ENCODE measurements around the gene MGLL.
"Not testable (repeated sequence)": the region's sequence is repeated elsewhere in the genome, so short reads cannot be mapped to it uniquely, and the experiment has no call there.

MGLL gene

GRCh38 chr3:127707851-127708411 is 114.4 kb downstream of the MGLL start:
- no peak for DNase-seq (ENCODE audit: low read depth)

- no peak for DNase-seq (ENCODE audit: low read depth)
Measured at GRCh38 chr3:127706785-127707351, 115.4 kb downstream of the MGLL start.

- no peak for DNase-seq (ENCODE audit: low read depth)
Measured at GRCh38 chr3:127706312-127706711, 116.0 kb downstream of the MGLL start.

GRCh38 chr3:127704840-127705239 is 117.5 kb downstream of the MGLL start:
- DNase-seq (ENCODE audit: low read depth), result not testable (repeated sequence)

- no peak for DNase-seq (ENCODE audit: low read depth)
Measured at GRCh38 chr3:127702151-127702578, 120.2 kb downstream of the MGLL start.

- DNase-seq (ENCODE audit: low read depth), result no peak
Measured at GRCh38 chr3:127701280-127701911, 120.9 kb downstream of the MGLL start.

GRCh38 chr3:127700406-127700805 is 121.9 kb downstream of the MGLL start:
- DNase-seq (ENCODE audit: low read depth), result no peak

- no peak for DNase-seq (ENCODE audit: low read depth)
Measured at GRCh38 chr3:127699416-127700300, 122.7 kb downstream of the MGLL start.

- DNase-seq (ENCODE audit: low read depth), result no peak
Measured at GRCh38 chr3:127698691-127699415, 123.5 kb downstream of the MGLL start.

- no peak for DNase-seq (ENCODE audit: low read depth)
Measured at GRCh38 chr3:127698286-127698685, 124.0 kb downstream of the MGLL start.

- no peak for DNase-seq (ENCODE audit: low read depth)
Measured at GRCh38 chr3:127697551-127698240, 124.6 kb downstream of the MGLL start.

- no peak for DNase-seq (ENCODE audit: low read depth)
Measured at GRCh38 chr3:127694467-127695215, 127.7 kb downstream of the MGLL start.

- no peak for DNase-seq (ENCODE audit: low read depth)
Measured at GRCh38 chr3:127693336-127693843, 128.9 kb downstream of the MGLL start.

GRCh38 chr3:127692501-127693335 is 129.6 kb downstream of the MGLL start:
- no peak for DNase-seq (ENCODE audit: low read depth)

- DNase-seq (ENCODE audit: low read depth), result no peak
Measured at GRCh38 chr3:127691974-127692373, 130.3 kb downstream of the MGLL start.

- DNase-seq (ENCODE audit: low read depth), result no peak
Measured at GRCh38 chr3:127691489-127691888, 130.8 kb downstream of the MGLL start.

- DNase-seq (ENCODE audit: low read depth), result no peak
Measured at GRCh38 chr3:127690823-127691452, 131.4 kb downstream of the MGLL start.

- DNase-seq (ENCODE audit: low read depth), result no peak
Measured at GRCh38 chr3:127690106-127690505, 132.2 kb downstream of the MGLL start.

- DNase-seq (ENCODE audit: low read depth), result no peak
Measured at GRCh38 chr3:127689266-127689860, 133.0 kb downstream of the MGLL start.

Measured in stimulated activated CD8-positive, alpha-beta memory T cell treated with anti-CD3 and anti-CD28 coated beads, Interleukin-15, amount 100 ng/mL, for 24 hours (primary cell).